ENCODE results near the gene BLTP1.

GRCh38 chr4:122107680-122108079, 44.5 kb upstream of the BLTP1 start:
- TF ChIP-seq, protein P1, sequence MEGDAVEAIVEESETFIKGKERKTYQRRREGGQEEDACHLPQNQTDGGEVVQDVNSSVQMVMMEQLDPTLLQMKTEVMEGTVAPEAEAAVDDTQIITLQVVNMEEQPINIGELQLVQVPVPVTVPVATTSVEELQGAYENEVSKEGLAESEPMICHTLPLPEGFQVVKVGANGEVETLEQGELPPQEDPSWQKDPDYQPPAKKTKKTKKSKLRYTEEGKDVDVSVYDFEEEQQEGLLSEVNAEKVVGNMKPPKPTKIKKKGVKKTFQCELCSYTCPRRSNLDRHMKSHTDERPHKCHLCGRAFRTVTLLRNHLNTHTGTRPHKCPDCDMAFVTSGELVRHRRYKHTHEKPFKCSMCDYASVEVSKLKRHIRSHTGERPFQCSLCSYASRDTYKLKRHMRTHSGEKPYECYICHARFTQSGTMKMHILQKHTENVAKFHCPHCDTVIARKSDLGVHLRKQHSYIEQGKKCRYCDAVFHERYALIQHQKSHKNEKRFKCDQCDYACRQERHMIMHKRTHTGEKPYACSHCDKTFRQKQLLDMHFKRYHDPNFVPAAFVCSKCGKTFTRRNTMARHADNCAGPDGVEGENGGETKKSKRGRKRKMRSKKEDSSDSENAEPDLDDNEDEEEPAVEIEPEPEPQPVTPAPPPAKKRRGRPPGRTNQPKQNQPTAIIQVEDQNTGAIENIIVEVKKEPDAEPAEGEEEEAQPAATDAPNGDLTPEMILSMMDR (tag by site-specific recombination; IDR thresholded peaks at IDR 0.05) = no peak
- no peak for TF ChIP-seq ZNF670 (tag by site-specific recombination; IDR thresholded peaks at IDR 0.05; ENCODE audit: low read depth)
- no peak for TF ChIP-seq ZNF510 (tag by site-specific recombination; IDR thresholded peaks at IDR 0.05; ENCODE audit: insufficient replicate concordance)
- TF ChIP-seq, protein P2, sequence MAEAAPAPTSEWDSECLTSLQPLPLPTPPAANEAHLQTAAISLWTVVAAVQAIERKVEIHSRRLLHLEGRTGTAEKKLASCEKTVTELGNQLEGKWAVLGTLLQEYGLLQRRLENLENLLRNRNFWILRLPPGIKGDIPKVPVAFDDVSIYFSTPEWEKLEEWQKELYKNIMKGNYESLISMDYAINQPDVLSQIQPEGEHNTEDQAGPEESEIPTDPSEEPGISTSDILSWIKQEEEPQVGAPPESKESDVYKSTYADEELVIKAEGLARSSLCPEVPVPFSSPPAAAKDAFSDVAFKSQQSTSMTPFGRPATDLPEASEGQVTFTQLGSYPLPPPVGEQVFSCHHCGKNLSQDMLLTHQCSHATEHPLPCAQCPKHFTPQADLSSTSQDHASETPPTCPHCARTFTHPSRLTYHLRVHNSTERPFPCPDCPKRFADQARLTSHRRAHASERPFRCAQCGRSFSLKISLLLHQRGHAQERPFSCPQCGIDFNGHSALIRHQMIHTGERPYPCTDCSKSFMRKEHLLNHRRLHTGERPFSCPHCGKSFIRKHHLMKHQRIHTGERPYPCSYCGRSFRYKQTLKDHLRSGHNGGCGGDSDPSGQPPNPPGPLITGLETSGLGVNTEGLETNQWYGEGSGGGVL (tag by site-specific recombination; IDR thresholded peaks at IDR 0.05) = no peak
- TF ChIP-seq ZFP41 (tag by site-specific recombination; IDR thresholded peaks at IDR 0.05; ENCODE audit: borderline replicate concordance) = no peak
- TF ChIP-seq GLIS1 (tag by site-specific recombination; IDR thresholded peaks at IDR 0.05) = no peak
